Limb (tissue), 2 donors: ENCODE data around the gene GUCA2B.

Source experiments
- DNase-seq, 2 donors: peaks; one replicate each; pipeline ENCODE4 v3.0.0-alpha.2; 2016; ENCODE audit errors: extremely low spot score in 2 of 2

The GUCA2B gene

DNA sequence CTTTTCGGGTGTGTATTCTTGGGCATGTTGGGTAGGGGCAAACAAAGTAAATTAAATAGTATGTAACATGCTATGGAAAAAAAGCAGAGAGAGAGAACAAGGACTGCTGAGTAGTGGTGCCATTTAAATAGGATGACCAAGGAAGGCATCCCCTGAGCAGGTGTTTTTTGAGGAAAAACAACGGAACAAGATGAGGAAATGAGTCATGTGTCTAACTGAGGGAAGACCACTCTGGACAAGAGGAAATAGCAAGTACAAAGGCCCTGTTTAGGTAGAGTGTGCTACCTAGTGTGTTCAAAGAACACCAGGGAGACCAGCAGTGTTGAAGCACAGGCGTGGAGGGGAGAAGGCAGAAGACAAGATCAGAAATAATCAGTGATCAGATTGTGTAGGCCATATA, 31.4 kb downstream of the GUCA2B start:
- no peak for DNase-seq

DNA sequence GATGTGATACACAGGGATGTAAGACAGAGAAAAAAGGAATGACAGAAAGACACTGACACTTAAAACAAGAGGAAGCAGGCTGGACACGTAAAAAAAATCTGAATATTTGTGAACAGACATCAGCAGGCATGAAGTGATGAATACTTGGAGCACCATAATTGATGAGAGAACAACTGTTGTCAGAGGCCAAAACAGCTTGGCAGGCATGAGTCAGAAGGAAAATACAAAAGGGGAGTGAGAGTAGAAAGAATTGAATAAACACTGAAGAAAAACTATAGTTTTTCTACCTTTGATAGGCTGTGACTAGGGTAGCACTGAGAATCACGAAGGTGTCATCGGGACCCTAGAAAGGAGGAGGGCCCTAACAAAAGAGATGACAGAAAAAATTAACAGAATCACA, 32.9 kb downstream of the GUCA2B start:
- no peak for DNase-seq

DNA sequence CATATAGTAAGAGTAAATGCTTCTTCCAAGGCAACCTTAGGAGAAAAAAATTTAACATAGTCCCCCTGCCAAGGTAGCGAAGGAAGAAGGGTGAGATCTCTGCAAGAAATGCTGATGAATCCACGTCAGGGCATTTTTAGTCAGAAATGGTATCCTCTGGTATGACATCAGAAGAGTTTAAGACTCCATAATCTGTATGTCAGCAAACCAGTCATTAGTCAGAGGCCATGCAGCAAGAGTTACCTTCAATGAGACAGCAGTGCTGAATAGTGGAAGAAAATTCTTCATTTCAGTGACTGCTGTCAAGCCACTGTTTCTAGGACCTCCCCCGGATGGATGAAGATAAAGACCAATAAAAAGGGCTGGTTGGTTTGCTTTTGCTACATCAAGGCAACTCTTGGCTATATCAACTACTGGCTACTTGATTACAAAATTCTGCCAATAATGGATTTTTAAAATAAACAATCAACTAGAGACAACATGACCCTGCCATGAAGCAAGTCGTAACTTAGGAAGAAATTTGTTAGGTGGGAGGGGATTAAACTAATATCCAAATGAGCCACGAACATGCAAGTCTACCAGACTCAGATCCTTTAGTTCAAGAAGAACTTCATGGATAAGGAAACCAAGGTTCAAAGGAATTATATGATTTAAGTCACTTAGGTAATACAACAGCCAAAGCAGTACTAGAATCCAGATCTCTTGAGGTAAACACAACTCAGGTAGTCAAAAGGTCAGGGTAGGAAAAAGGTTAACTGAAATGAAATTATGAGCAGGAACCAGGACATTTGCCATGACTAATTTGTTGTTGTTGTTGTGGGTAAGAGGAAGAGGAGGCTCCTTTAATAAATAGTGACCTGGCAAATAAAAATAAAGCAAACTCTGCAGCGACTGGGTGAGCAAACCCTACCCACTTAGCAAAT, 37.0 kb downstream of the GUCA2B start:
- no peak for DNase-seq

DNA sequence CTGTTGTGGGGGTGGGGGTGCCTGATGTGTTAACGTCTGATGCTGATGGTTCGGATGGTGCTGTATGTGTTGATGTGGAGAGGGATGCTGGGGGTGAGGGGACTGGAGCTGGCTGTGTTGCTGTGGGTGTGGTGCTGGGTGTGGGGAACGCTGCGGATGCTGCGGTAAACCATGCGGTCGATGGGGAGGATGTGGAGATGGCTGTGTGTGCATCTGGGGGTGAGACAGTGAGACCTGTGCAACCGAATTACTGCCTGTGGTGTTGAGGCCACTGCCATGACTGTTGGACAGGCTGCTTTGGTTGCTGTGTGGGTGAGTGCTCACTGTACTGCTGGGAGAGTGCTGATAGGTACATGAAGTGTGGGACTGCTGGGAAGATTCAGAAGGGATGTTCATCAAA, 38.1 kb downstream of the GUCA2B start:
- no peak for DNase-seq

DNA sequence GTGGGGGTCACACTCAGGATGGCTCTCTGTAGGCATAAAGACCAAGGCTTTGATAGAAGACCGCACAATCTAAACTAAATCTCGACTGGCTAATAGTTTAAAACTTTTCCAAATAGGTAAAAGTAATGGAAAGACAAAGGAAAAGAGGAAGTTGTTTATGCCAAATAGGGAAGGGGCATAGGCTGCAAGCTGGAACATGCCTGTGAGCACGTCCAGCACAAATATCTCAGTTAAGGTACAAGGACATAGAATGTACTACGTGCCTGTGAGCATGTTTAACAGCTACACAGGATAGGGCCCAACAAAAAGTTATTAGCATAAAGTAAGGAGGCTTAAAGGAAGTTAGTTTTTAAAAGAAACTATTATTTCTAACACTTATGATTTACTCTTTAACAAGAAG, 38.9 kb downstream of the GUCA2B start:
- no peak for DNase-seq

DNA sequence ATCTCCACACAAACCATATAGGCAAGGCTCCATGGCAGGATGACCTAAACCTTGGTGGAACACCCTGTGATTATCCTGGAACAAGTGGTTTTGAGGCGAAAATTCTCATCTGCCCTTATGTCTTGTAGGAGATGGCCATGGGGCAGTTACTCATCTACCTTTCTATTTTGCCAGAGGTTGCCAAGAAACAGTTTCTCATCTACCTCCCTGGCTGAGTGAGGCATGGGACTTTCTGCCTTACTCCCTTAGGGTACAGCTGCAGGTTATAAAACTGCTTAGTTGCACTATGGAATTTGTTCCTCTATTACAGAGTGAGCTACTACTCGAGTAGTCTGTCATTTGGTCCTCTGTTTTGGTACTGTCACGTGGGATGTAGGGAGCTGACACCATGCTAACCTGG, 42.6 kb downstream of the GUCA2B start:
- DNase-seq: no peak

DNA sequence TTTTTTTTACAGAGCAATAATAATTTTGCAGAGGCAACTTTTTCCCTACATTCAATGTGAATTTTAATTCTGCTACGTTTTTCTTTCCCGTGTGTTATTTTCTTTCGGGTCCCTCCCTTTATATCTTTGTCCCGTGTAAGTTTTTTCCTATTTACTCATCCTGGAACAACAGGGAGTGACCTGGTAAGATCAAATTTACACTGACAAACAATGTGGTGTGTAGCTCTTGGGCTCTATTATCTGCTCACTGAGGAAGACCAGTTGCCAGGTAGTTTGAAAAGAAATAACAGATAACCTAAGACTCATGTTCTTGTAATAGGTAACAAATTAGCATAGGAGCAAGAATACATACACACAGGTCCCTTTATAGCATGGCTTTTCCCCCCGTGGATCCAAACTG, 45.0 kb downstream of the GUCA2B start:
- no peak for DNase-seq

DNA sequence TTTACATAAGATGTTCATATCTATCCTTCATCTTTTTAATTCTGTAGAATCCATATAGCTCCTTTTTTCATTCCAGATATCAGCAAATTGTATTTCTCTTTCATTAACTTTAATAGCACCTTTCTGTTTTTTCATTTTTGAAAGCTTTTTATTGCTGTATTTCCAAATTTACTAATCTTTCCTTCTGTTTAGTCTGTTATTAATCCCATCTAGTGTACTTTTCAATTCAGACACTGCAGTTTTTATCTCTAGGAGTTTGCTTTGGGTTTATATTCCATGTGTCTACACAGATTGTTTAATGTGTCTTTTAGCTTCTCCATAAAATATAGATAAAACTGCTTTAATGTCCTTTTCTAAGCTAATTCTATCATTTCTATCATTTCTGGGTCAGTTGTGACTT, 48.8 kb downstream of the GUCA2B start:
- DNase-seq: no peak
